ENCODE measurements around the gene S1PR1. TPM values are rescaled to one million over a fixed set of nuclear protein-coding genes. Genes with fewer than 3 reads are reported as not detected.

Gene S1PR1
- total RNA-seq, 1 experiment from 2014 or later, result 0.24 TPM

DNA sequence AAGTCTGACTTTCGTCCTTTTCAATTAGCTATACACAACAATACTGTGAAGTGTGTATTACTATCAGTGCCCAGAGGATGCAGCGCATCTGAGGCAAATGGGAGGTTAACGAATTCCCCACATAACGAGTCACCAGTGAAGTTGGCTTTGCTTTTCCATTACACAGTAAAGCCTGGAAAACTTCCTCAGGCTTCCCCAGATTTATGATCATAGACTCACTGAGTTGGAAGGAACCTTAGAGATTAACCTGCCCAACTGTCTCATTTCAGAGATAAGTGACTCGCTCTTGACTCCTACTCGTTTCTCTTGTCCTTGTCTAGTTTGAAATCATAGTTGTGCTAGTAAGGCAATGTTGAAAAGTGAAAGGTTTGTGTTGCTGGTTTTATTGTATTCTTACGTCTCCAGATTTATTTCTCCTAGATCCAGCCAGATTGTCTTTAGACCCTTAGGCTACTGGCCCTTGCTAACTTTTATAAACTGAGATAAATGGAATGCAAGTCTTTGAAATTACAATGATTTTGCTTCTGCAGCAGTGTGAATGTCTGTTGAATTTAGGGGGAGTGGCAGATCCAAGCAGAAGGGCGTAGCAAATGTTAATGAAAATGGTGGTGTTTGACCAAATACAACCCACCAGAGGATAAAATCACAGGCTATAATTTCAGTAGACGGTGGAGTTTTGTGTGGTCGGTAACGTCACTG lies 17.3 kb downstream of the S1PR1 start:
- Histone ChIP-seq H4K5ac (ENCODE audit: insufficient read length, low read depth, low read length) (no peak overlapping the region), H4K91ac (ENCODE audit: insufficient read length, low read depth, low read length) (no peak overlapping the region), H3K4me2 (ENCODE audit: insufficient read depth, insufficient read length, low read length) (no peak overlapping the region), H3K79me1 (ENCODE audit: insufficient read depth, low read depth, low read length, poor library complexity, severe bottlenecking) (no peaks in the 10 kb centered on the region), H3K9me3 (ENCODE audit: control insufficient read depth, low read depth, low read length) (no peaks in the 10 kb centered on the region), H3T11ph (ENCODE audit: low read length) (no peak overlapping the region), H2AK5ac (ENCODE audit: insufficient read length, low read length) (no peak overlapping the region), H3K4ac (ENCODE audit: low read depth, low read length) (no peak overlapping the region), H2BK12ac (ENCODE audit: insufficient read length, low read depth, low read length) (no peak overlapping the region), H3K27me3 (ENCODE audit: insufficient read depth, low read length) (no peaks in the 10 kb centered on the region), H3K14ac (ENCODE audit: insufficient read depth, low read length) (no peak overlapping the region), H3K9ac (ENCODE audit: extremely low read depth, insufficient read length, low read length) (no peak overlapping the region), H3K18ac (ENCODE audit: insufficient read length, low read depth, low read length) (no peak overlapping the region), H2BK120ac (ENCODE audit: low read depth, low read length, poor library complexity, severe bottlenecking) (no peak overlapping the region), H2BK5ac (ENCODE audit: insufficient read length, low read length) (no peak overlapping the region), H4K20me1 (ENCODE audit: control insufficient read depth, insufficient read depth, insufficient read length) (no peaks in the 10 kb centered on the region), H3K23me2 (ENCODE audit: insufficient read length, low read depth, low read length, poor library complexity, severe bottlenecking) (no peaks in the 10 kb centered on the region), H3K79me2 (ENCODE audit: insufficient read depth, low read length) (no peaks in the 10 kb centered on the region), H2BK20ac (ENCODE audit: low read depth, low read length, poor library complexity, severe bottlenecking) (no peak overlapping the region), H2BK15ac (ENCODE audit: low read depth, low read length) (no peak overlapping the region), H2AFZ (ENCODE audit: low read length) (no peak overlapping the region), H3K4me1 (ENCODE audit: insufficient read depth, low read length) (no peaks in the 10 kb centered on the region; the same call in 1 of the 2 replicates), H4K8ac (replicated peaks; ENCODE audit: insufficient read length, low read depth, low read length) (no peak overlapping the region), H3K23ac (ENCODE audit: insufficient read length, low read depth, low read length) (no peak overlapping the region), H3K56ac (ENCODE audit: insufficient read length, low read depth, low read length) (no peak overlapping the region), H3K27ac (ENCODE audit: insufficient read length, low read depth, low read length) (no peak overlapping the region)
- TF ChIP-seq, protein P1, sequence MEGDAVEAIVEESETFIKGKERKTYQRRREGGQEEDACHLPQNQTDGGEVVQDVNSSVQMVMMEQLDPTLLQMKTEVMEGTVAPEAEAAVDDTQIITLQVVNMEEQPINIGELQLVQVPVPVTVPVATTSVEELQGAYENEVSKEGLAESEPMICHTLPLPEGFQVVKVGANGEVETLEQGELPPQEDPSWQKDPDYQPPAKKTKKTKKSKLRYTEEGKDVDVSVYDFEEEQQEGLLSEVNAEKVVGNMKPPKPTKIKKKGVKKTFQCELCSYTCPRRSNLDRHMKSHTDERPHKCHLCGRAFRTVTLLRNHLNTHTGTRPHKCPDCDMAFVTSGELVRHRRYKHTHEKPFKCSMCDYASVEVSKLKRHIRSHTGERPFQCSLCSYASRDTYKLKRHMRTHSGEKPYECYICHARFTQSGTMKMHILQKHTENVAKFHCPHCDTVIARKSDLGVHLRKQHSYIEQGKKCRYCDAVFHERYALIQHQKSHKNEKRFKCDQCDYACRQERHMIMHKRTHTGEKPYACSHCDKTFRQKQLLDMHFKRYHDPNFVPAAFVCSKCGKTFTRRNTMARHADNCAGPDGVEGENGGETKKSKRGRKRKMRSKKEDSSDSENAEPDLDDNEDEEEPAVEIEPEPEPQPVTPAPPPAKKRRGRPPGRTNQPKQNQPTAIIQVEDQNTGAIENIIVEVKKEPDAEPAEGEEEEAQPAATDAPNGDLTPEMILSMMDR (conservative IDR thresholded peaks at IDR 0.05), result no peak
- WGBS (ENCODE audit: extremely low coverage, insufficient read length, low lambda C conversion rate), result no CpG with 5 or more reads among the region's 11 CpGs
- no peak for DNase-seq
- no peaks in the 10 kb centered on the region for H3K27me3 Mint-ChIP-seq (ENCODE audit: low read depth)
- no peak overlapping the region for H3K4me3 Mint-ChIP-seq
- no peaks in the 10 kb centered on the region for H3K9me3 Mint-ChIP-seq
- H3K4me1 Mint-ChIP-seq, result peaks cover 8 to 14% of the 10 kb centered on the region in 2 experiments
- peak overlapping the region in 1 of 3 experiments; percentile 44; a peak in 1 of 7 replicates for H3K27ac Mint-ChIP-seq
- H3K36me3 Mint-ChIP-seq (ENCODE audit: insufficient read depth in 1 of 3, low read depth in 3 of 3), result no peaks in the 10 kb centered on the region

Measured in H9 (cell line).